HG03571 (cell line): ENCODE measurements around the gene RRAGB.
A peak's percentile ranks its signal among the peaks of the same experiment; 100 is the strongest.
"Not testable (repeated sequence)": the region's sequence is repeated elsewhere in the genome, so short reads cannot be mapped to it uniquely, and the experiment has no call there.

Experiments used
- ATAC-seq: cut with Tn5 transposase; IDR thresholded peaks from one replicate; pipeline ENCODE4 v1.9.1; 2021; ENCODE audit not compliant: unreplicated experiment

The RRAGB gene

DNA sequence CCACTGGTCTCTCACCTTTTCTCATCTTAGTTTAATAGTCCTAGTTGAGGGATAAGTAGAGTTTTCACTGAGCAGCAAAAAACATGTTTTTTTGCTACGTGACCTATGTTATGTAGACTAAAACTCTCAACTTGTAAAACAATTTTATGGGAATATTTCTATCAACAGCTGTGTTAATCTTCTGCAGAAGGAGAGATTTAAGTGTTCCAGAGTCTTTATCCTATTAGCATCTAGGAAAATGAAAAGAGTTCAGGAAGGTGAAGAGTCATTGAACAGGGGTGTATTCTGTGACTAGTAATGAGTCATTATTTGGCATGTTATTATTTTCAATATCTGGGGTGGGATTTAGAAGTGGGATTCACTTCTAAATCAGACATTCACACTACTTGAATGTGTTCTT lies 41.9 kb downstream of the RRAGB start:
- ATAC-seq = no peak

DNA sequence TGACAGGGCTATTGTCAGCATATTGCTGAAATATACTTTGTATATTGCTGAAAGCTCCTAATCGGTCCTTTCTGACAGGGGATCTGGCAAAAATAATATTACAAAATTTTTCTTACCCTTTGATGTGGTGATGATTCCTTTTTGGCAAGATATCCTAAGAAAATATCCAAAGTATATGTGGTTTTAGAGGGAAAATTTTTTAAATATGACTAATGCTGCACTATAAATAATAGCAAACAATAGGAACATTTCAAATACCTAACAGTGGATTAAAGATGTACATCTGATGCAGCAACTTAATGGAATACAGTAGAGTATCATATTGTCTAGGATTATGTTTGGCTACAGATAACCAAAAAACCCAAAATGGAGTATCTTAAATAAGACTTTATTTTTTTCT lies 49.6 kb downstream of the RRAGB start:
- ATAC-seq = no peak

DNA sequence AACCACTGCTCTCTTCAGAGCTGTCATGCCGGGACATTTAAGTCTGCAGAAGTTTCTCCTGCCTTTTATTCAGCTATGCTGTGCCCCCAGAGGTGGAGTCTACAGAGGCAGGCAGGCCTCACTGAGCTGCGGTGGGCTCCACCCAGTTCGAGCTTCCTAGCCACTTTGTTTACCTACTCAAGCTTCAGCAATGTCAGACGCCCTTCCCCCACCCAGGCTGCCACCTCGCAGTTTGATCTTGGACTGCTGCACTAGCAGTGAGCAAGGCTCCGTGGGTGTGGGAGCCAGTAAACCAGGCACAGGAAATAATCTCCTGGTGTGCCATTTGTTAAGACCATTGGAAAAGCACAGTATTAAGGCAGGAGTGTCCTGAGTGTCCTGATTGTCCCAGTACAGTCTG lies 56.9 kb downstream of the RRAGB start:
- not testable (repeated sequence) for ATAC-seq

DNA sequence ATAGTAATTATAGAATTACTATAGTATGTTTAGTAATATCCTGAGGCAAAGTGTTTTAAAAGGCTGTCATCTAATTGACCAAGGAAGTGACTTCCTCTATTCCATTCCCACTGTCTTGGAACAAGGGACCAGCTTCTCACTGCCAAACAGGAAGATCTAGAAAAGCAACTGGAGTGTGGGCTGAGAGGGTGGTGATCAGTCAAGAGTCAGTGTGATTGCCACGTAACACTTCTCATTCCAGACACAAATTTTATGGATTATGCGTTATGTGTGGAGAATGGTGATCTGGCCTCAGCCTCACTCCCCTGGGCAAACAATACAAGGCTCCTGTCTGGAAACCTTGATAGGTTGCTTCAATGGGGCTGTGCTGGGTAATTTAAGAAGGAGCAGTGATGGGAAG lies 60.0 kb downstream of the RRAGB start:
- no peak for ATAC-seq

DNA sequence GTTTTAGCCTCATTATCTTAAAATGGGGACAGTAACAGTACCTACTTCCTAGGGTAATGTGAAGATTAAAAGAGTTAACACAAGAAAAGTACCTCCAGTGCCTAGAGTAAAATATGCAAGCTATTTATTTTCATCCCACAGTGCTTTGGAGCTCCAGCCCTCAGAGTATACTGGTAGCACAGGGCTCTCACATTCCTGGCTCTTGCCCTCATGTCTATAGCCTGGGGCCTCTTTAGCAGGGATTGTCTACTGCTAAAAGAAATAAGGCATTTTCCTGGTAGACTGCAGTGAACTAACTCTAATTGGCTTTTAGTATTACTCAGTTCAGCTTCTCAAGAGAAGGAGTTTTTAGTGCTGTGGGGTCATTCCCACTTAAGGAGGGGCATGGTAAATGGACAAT lies 60.8 kb downstream of the RRAGB start:
- ATAC-seq = no peak

DNA sequence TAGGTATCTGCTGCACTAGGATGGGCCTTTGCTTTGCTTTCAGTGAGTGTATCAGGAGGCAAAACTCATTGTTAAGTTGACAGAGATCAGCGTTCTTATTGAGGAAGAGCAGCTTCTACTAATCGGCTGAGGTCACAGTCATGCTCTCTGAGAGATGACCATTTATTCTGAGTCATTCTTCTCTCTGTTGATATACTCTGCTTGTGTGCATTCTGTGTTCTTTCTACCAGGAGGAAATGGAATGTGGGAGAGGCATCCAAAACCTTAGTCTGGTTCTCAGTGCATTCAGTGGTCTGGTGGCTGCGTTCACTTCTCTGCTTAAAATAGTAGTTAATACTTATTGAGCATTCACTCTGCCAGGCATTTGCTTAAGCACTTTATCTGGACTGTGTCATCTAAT lies 66.2 kb downstream of the RRAGB start:
- no peak for ATAC-seq

DNA sequence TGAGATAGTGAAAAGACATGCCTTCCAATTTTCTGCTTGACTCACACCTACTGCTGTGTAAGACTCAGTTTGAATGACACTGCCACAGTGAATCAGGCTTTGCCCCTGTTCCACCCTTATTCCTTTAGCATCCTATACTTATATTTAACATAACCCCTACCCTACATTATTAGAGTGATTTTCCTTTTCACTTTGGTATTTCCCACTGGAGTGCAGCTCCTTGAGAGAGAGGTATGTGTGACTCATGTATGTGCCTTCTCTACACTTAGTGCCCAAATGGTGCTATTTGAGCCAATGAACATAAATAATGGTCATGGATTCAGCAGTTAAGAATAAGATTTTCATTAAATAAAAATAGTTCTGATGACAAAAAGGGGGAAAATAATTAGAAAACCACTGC lies 69.5 kb downstream of the RRAGB start:
- ATAC-seq = no peak

DNA sequence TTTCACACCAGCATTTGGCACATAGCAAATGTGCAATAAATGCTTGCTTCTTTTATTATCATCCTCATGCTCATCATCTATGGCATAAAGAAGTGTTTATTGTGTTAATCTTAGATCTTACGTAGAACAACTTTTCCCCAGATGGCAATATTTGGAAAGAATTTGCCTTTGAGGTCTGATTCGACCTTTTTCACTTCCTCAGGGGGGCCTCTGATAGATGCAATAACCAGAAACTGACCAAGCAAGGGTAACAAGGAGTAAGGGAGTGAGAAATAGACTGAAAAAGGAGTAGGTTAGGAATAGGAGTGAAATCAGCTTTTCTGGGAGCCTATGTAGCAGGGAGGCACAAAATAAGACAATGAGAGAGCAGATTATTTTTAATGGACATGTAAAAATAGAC lies 70.2 kb downstream of the RRAGB start:
- ATAC-seq = no peak

DNA sequence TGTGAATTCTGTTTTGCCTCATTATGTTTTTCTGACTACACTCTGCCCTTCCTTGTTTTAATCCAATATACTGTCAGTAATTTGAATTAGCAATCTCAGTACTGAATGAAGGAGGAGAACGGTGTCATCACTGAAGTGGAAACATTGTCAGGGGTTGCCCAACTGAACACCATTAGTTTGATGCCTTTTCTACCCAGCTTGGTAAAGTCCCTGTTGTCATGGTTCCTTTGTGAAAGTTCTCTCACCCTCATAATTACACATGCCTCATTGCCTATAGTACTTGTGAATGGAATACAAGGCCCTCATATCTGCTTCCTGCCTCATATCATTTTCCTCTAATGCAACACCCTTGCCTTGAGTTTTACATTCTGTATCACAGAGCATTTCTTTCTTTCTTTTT lies 76.9 kb downstream of the RRAGB start:
- peak; percentile 97 for ATAC-seq

DNA sequence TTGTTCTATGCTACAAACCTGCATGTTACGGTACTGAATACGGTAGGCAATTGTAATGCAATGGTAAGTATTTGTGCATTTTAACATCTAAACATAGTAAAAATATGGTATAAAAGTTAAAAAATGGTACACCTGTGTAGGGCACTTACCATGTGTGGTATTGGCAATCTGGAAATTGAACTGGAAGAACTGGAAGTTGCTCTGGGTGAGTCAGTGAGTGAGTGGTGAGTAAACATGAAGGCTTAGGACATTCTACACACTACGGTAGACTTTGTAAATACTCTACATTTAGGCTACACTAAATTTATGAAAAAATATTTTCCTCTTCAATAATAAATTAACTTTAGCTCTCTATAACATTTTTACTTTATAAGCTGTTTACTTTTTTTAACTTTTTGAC lies 78.9 kb downstream of the RRAGB start:
- no peak for ATAC-seq

DNA sequence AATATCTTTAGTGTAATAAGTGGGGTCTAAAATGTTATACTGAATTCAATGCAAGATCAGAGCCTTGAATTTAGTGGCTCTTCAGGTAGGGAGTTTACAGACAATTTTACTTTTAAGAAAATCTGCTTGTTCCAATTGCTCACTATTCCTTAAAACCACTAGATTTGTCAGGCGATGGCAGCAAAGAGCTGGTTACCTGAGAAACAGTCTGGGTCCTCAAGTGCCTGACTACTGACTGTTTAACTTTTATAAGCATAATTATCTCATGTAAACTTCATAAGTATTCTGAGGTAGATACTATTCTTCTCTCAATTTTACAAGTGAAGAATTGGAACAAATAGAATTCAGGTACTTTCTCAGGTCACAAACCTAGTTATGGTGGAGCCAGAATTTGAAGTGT lies 84.3 kb downstream of the RRAGB start:
- ATAC-seq = no peak
